RPMI8226 (cell line): ENCODE results near the gene C17orf75.
"Not testable (repeated sequence)": the region's sequence is repeated elsewhere in the genome, so short reads cannot be mapped to it uniquely, and the experiment has no call there.

Experiments
- DNase-seq: peaks from one replicate; pipeline ENCODE4 v3.0.0-alpha.2; 2015

Gene C17orf75

DNA sequence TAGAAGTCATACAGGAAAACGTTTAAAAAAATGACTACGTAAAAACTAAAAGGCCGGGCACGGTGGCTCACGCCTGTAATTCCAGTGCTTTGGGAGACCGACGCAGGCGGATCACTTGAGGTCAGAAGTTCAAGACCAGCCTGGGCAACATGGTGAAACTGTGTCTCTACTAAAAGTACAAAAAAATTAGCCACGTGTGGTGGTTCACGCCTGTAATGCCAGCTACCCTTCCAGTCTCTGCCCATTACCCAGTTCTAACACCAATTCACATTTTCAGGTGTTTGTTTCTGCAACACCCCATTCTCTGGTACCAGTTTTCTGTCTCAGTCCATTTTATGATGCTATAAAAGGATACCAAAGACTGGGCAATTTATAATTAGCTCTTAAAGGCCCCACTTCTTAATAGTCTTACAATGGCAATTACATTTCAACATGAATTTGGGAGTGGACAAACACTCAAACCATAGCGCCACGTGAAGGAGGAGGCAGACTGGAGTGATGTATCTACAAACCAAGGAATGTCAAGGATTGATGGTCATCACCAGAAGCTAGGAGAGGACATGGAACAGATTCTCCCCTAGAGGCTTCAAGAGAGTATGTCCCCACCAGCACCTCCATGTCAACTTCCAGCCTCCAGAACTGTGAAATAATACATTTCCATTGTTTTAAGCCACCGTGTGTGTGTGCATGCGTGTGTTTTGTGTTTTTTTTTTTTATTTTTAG lies 791 bp upstream of the C17orf75 start:
- no peak for DNase-seq

- peak; percentile 64 for DNase-seq
These were observed 674 bp downstream of the C17orf75 start for GRCh38 chr17:32341141-32341856.

DNA sequence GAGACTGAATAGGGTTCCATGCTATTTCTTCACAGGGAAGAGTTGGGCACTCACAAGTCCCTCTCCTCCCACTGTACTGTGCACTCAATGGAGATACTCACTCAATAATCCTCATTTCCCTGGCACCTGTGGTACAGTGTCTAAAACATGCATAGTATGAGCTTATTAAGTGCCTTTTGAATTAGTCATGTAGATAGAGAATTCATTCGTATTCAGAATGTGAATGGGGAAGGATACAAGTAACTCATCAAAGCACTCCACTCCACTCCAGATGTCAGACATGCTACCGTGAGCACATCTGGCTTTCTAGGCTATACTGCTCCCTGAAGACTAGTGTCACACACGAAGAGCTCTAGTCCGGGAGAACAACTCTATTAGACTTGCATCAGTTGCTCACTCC lies 6.3 kb downstream of the C17orf75 start:
- DNase-seq = no peak

DNA sequence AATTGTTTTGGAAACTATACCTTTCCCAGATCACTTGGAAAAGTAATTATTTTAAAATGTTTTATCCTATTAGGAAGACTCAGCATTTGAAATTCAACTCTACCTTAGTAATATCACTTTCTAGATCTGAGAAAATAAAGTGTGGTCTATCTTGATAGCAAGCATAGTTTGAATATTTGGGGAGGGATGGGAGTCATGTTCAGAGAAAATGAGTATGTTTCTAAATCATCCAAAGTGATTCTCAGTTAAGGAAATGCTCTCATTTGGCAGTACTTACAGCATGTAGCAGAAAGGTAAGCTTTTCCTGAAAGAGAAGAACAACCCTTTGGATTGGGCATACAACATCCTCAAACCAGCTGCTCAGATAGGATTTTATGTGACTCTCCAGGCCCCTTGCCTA lies 6.9 kb downstream of the C17orf75 start:
- no peak for DNase-seq

DNA sequence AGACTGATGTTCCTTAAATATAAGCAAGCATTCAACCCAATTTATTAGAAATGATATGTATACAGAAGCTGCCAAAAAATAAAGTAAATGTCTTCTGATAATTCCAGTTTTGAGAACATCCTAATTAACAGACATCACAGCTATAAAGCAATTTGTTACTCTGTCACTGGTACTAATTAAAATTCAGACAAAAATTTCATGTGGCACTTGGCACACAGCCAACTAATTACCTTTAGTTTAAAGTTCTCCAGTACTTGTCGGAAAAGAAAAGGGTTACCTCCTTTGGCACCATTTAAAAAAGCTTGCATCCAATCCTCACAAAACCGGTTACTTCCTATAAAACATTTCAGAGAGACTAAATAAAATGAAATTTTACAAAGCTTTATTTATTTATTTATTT lies 8.8 kb downstream of the C17orf75 start:
- DNase-seq = no peak

DNA sequence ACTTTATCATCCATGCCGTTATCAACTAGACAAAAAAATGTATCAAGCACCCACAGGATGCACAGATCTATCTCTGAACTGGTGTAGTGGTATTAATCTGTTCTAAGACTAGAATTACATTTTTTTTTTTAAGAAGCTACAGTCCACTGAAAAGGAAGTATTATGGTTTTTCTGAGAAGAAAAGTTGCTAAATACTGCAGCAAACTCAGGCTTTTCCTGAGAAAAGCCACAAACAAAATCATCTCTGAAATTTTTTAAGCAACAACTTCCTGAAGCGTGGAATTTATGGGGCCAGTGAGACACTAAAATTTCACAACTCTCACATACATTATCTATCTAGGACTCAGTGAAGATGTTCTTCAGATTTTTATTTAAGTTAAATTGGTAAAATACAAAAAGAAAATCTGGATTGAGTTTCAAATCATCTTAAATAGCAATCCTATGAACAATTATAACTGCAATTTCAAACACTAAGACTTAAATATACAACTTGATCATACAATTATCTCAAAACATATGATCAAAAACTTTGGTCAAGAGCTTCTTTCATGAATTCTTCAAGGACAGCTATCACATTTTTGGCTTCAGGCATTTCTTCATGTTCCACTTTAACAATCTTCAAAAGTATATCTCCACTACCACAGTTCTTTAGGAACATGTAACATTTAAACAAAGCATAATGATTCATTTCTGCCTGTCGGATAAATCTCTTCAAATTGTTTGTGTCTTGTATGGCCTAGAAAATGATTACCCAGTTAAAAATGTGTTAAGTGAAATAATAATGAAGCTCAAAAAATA lies 10.5 kb downstream of the C17orf75 start:
- no peak for DNase-seq

GRCh38 chr17:32330147-32330546 lies 11.8 kb downstream of the C17orf75 start:
- no peak for DNase-seq

- DNase-seq = no peak
These were observed 14.1 kb downstream of the C17orf75 start for GRCh38 chr17:32327911-32328310.

- peak; percentile 61 for DNase-seq
These were observed 18.0 kb downstream of the C17orf75 start for GRCh38 chr17:32323811-32324491.

DNA sequence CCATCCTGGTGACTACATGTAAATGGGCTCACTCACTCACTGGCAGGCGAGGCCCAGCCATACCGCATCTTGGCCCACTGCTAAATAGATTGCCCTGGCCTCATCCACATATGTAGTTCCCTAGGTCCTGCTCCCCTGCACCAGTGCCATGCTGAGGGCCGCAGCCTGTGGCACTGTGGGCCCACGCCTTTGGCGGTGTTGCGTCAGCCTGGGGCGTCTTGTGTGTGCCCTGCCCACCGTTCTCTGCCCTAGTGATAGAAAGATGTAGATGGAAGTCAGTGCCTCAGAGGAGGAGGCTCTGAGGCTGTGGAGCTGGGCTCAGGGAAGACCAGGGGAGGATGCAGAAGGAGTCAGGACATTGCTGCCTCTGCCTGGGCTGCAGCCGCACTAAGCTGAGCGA lies 18.9 kb downstream of the C17orf75 start:
- DNase-seq = no peak

DNA sequence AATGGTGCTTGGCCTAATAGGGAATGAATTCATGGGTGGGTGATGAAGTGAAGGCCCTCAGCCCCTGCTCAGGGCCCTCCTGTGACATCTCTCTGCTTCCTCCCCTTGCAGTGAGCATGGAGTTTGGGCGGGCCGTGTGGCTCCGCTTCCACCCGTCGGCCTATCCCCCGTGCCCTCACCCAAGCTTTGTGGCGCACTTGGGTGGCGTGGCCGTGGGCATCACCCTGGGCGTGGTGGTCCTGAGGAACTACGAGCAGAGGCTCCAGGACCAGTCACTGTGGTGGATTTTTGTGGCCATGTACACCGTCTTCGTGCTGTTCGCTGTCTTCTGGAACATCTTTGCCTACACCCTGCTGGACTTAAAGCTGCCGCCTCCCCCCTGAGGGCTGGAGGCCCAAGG lies 21.1 kb downstream of the C17orf75 start:
- no peak for DNase-seq

- not testable (repeated sequence) for DNase-seq
These were observed 21.9 kb downstream of the C17orf75 start for GRCh38 chr17:32320080-32320479.

GRCh38 chr17:32319548-32319905 lies 22.4 kb downstream of the C17orf75 start:
- peak; percentile 76 for DNase-seq

GRCh38 chr17:32318071-32318470 lies 23.9 kb downstream of the C17orf75 start:
- no peak for DNase-seq

DNA sequence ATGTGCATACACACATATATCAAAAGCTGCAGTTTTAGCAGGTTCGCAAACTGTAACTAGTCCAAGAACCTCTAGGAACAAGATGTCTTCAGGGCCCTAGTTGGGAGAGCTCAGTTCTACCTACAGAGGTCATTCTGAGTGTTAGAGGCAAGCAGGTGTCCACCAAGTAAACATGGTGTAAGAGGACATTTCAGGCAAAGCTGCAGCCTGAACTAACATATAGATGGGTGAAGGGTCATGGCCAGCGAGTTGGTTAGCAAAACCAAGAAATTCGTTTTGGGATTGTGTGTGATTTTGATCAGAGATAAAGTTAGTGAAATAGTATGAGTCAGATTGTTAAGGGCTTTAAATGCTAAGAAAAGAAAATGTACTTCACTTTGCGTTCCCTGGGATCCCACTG lies 24.6 kb downstream of the C17orf75 start:
- no peak for DNase-seq

DNA sequence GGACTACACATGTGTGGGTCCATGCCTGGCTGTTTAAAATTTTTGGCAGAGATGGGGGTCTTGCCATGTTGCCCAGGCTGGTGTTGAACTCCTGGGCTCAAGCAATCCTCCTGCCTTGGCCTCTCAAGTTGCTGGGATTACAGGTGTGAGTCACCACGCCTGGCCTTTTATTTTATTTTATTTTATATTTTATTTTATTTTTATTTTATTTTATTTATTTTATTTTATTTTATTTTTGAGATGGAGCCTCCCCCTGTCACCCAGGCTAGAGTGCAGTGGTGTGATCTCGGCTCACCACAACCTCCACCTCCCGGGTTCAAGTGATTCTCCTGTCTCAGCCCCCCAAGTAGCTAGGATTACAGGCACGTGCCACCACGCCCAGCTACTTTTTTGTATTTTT lies 25.3 kb downstream of the C17orf75 start:
- not testable (repeated sequence) for DNase-seq

DNA sequence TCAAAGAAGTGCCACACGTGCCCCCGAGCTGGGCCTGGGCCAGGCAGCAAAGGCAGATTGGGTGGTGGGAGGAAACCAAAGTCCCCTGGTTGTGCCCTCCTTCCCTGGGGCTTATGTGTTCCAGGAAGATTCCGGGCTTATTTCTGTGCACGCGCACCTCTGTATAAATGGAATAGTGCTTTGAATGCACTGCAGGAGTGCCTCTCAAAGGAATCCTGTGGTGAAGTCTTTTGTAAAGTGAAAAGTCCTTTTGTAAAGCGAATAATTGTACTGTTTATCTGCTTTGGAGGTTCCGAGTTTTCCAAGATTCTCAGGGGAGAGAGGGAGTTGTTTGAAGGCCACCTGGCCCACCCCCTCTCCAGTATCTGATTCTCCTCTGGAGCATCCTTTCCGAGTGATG lies 26.8 kb downstream of the C17orf75 start:
- DNase-seq = no peak

DNA sequence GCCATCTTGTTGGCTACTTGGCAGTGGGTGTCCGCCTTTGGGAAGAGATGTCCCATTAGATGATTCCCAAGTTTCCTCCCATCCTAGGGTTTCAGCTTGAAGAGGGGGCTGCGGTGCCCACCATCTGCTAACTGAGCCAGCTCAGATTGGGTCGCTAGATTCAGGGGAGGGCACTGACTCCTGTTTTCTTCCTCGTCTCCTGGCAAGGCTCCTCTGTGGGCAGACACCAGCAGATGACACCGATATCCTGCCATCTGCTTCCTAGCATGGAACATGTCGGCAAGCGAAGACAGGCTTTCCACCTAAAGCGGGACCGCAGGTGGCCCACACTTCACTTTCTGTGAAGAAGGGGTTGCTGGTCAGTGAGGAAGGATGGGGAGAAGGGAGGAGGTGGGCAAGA lies 27.3 kb downstream of the C17orf75 start:
- DNase-seq = no peak

GRCh38 chr17:32311028-32311536 lies 30.9 kb downstream of the C17orf75 start:
- no peak for DNase-seq

DNA sequence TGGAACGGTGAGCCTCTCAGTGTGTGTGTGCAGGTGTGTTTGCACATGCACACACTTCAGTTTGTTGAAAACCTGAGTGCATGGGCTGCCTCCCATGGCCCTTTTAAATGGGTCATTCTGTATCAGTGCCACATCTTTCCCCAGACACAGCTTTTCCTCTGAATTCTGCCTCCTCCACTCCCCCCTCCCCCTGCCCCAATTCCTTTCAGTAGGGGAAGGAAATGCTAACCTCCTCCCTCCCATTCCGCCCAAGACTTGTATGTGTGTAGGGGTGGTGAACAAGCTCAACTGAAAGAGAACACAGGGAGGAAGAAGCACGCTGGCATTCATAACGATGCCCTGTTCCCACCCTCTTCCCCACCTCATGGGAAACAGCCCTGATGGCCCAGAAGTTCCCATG lies 34.3 kb downstream of the C17orf75 start:
- DNase-seq = no peak

GRCh38 chr17:32305049-32305448 lies 36.9 kb downstream of the C17orf75 start:
- DNase-seq = no peak

DNA sequence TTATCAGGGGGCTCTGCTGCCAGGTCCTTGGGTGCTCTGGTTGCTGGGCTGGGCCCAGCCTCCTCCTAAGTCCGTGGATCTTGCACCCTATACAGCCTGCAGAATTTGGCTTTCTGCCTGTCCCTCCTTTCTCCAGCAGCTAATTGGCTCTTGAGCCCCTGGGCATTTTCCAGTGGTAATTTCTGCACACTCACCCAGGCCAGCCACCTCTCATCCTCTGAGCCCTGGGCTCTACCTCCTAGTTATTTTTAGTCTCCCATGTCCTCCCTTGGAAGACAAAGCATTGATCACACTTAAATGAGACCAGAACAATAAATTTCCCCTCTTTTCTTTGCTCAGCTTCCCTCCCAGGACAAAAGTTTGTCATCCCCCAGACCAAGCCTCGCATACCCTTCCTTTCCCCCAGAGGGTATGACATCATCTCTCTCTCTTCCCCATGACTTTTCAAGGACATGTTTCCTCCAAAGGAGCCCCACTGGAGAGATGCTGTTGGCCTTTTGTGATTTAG lies 38.1 kb downstream of the C17orf75 start:
- DNase-seq = no peak
